ENCODE data around the gene SIGLEC14.
A peak's percentile ranks its signal among the peaks of the same experiment; 100 is the strongest.
"Not testable (repeated sequence)": the region's sequence is repeated elsewhere in the genome, so short reads cannot be mapped to it uniquely, and the experiment has no call there.

The SIGLEC14 gene

GRCh38 chr19:51646730-51647129 lies at the start of gene SIGLEC14:
Gene SIGLEC14 (minus strand): TSS chr19:51646825. CDS start chr19:51646759, 66 bp downstream.
- DNase-seq (ENCODE audit: low spot score) = not testable (repeated sequence)

GRCh38 chr19:51695702-51696315 lies 49.2 kb upstream of the SIGLEC14 start:
- no peak for DNase-seq (ENCODE audit: low spot score)

GRCh38 chr19:51695088-51695487 lies 48.5 kb upstream of the SIGLEC14 start:
- no peak for DNase-seq (ENCODE audit: low spot score)

DNA sequence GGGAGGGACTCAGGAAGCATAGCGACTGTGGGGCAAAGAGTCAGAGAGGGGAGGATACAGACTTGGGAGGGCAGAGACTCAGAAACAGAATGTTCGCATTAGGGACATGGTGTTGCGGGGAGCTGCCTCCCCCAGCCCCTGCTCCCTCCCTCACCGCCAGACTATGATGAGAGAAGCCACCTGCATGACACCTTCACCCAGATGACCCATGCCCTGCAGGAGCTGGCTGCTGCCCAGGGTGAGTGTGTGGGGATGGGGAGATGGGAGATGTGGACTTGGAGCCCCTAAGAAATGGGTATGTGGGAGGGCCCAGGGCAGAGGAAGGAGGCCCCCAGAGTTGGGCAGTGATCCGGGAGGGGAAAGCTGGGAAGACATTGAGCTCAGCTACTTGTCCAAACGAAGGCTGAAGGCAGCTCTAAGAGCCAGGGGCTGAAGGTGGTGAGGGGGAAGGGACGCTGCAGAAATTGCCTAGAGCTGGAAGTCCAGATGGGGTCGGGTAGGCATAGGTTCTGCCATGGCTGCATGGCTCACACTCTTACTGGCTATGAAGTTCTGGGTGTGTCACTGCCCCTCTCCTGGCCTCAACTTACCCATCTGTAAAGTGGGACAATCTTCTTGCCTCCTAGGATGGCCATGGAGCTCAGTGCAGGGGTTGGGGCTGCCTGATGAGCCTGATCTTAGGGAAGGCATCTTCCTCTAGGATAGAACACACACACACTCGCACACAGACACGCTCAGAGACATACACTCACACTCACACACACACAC lies 47.9 kb upstream of the SIGLEC14 start:
- no peak for DNase-seq (ENCODE audit: low spot score)

GRCh38 chr19:51693819-51694218 lies 47.2 kb upstream of the SIGLEC14 start:
- DNase-seq (ENCODE audit: low spot score) = no peak

- DNase-seq (ENCODE audit: low spot score) = no peak
These were observed 46.6 kb upstream of the SIGLEC14 start, which contains the start of gene SPACA6 for GRCh38 chr19:51693260-51693659. Gene SPACA6 (plus strand): TSS chr19:51693330. CDS start chr19:51693527, 197 bp downstream.

- no peak for DNase-seq (ENCODE audit: low spot score)
These were observed 45.8 kb upstream of the SIGLEC14 start for GRCh38 chr19:51692468-51692867.

- no peak for DNase-seq (ENCODE audit: low spot score)
These were observed 45.2 kb upstream of the SIGLEC14 start for GRCh38 chr19:51691584-51692428.

DNA sequence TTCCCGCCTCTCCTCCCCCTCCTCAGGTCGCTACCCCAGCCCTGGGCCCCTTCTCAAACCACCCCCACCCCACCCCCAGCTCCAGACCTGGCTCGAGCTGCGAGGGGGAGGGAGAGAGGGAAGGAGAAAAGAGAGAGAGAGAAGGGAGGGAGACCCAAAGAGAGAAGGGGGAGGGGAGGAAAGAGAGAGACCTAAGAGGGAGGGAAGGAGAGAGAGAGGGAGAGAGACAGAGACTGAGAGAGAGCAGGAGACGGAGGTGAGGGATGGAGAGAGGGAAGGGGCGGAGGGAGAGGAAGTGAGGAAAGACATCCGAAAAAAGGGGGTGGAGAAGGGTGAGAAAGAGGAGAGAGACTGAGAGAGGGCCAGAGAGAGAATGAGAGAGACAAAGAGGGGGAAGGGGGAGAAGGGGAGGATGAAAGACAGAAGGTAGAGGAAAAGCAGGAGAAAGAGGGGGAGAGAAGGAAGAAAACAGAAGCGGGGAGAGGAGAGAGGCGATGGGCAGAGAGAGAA lies 44.5 kb upstream of the SIGLEC14 start:
- DNase-seq (ENCODE audit: low spot score) = no peak

DNA sequence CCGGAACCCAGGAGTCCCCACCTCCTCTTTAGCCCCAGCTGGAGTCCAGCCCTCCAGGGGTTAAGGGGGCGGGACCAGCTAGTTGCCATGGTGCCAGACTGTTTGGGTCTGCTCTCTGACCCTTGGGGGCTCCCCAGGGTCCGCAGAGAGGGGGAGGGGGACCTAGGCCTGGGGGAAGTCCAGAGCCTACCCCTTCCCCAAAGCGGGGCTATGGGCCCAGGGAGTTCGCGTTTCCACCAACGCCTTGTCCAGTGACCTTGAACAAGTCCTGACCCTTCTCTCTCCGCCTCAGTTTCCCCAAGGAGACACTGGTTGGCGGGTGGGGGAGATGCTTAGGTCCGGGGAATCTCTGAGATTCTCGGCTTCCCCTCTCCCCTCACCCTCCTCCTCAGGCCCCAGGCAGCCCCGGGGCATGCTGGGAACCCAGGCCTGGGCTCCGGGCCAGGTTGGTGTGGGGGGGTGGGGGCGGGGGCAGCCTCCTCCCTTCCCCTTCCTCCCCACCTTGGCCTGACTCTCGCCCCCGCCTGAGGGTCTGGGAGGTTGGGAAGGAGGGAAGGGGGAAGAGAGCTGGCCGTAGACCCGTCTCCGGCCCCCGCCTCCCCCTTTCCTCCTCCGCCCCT lies 43.9 kb upstream of the SIGLEC14 start:
- no peak for DNase-seq (ENCODE audit: low spot score)

DNA sequence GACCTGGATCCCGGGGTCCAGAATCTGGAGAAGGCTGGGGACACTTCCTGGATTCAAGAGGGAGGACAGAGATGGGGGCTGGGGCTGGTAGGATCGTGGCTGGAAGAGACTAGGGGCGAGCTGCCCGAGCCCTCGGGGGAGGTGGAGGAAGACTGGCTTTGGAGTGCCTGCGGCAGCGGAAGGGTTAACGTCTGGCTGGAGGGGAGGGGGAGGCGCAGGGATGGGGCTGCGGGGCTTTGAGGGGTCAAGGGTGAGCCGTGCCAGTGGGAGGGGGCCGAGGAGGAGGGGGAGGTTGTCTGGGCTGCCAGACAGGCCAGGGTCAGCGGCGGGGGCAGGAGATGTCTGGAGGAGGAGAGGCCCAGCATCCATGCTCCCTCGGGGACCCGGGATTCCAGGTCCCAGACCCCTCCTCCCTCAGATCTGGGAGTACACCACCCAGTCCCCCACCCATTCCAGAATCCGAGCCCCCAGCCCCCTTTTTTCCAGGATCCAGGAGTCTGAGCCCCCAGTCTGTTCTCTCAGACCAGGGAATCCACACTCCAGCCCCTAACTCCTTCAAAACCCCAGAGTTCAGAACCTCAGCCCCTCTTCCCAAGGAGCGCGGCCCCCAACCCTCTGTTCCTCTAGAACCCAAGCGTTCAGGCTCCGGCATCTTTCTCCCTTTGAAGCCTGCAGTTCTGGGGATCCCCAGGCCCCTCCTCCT lies 43.3 kb upstream of the SIGLEC14 start:
- no peak for DNase-seq (ENCODE audit: low spot score)

GRCh38 chr19:51688671-51689571 lies 42.3 kb upstream of the SIGLEC14 start:
- DNase-seq (ENCODE audit: low spot score) = peak; percentile 74

- DNase-seq (ENCODE audit: low spot score) = peak; percentile 65
These were observed 41.4 kb upstream of the SIGLEC14 start for GRCh38 chr19:51687791-51688670.

GRCh38 chr19:51686171-51686570 lies 39.5 kb upstream of the SIGLEC14 start:
- DNase-seq (ENCODE audit: low spot score) = no peak

DNA sequence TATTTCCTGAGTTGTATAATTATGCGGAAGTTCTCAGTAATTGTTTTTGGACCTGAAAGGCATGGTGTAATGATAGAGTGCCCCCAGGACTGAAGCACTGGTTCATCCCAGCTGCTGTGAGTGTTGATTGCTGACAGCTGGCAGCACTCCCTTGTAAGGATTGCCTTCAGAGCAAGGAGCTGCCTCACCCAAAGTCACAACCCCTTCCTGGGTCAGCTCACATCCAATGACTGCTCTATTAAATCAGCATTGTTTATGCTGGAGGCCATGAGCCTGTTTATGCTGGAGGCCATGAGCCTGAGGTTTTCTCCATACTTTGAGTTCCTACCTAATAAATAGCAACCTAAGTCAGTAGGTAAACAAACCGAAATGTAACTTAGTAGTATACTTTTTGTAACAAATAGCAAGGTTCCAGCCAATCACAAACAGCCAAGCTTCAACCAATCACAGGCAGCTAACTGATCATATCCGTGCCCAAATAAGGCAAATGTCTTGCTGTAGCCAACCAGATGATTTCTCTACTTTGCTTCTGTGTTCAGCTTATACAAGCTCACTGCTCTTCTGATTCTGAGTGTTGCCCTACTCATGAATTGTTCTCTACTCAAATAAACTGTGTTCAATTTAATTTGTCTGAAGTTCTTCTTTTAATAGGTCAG lies 34.8 kb upstream of the SIGLEC14 start:
- DNase-seq (ENCODE audit: low spot score) = no peak

DNA sequence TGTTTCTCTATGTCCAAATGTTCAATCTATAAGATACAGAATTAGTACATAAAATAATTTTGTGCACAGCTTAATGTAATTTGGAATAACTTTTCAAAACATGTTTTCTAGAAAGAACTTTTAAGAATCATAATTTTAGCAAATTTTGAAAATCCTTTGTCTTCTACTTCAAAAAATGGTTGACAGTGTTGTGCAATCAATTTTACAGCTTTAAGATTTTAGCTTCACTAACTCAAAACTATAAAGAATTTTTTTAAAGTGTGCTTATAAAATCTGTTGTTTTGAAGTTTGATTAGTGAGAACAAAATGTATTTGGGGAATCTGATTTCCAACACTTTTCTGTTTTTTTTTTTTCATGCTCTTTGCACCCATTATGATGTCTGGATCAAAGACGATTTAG lies 33.8 kb upstream of the SIGLEC14 start:
- DNase-seq (ENCODE audit: low spot score) = no peak

GRCh38 chr19:51676566-51677083 lies 30.0 kb upstream of the SIGLEC14 start:
- no peak for DNase-seq (ENCODE audit: low spot score)

GRCh38 chr19:51675911-51676565 lies 29.4 kb upstream of the SIGLEC14 start:
- not testable (repeated sequence) for DNase-seq (ENCODE audit: low spot score)
